ENCODE results near the gene DGKB.

Gene DGKB

DNA sequence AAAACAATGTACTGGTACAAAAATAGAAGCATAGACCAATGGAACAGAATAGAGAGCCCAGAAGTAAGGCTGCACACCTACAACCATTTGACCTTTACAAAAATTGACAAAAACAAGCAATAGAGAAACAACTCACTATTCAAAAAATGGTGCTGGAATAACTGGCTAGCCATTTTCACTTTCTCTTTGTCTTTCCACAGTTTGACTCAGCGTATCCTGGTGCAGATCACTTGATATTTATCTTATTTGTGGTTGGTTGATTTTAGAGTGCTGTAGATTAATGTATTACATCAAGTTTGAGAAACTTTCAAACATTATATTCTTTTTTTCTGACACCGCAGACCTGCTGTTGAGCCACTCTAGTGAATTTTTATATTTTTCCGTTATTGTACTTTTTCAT lies 381.4 kb downstream of the DGKB start:
- DNase-seq (ENCODE audit: low read depth): no peak
- TF ChIP-seq, protein P1, sequence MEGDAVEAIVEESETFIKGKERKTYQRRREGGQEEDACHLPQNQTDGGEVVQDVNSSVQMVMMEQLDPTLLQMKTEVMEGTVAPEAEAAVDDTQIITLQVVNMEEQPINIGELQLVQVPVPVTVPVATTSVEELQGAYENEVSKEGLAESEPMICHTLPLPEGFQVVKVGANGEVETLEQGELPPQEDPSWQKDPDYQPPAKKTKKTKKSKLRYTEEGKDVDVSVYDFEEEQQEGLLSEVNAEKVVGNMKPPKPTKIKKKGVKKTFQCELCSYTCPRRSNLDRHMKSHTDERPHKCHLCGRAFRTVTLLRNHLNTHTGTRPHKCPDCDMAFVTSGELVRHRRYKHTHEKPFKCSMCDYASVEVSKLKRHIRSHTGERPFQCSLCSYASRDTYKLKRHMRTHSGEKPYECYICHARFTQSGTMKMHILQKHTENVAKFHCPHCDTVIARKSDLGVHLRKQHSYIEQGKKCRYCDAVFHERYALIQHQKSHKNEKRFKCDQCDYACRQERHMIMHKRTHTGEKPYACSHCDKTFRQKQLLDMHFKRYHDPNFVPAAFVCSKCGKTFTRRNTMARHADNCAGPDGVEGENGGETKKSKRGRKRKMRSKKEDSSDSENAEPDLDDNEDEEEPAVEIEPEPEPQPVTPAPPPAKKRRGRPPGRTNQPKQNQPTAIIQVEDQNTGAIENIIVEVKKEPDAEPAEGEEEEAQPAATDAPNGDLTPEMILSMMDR (IDR thresholded peaks at IDR 0.05; ENCODE audit: insufficient read depth, low read depth, low read length, missing control alignments): no peak
- no peak overlapping the region for H3K4me3 ChIP-seq (ENCODE audit: low read depth, low read length)

DNA sequence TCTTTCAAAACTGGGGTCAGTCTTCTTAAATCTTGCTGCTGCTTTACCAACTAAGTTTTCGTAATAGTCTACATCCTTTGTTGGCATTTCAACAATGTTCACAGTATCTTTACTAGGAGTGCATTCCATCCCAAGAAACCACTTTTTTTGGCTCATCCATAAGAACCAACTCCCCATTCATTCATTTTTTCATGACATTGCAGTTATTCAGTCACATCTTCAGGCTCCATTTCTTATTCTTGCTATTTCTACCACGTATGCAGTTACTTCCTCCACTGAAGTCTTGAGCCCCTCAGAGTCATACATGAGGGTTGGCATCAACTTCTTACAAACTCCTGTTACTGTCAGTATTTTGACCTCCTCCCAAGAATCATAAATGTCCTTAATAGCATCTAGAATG lies 392.3 kb downstream of the DGKB start:
- no peak overlapping the region for H3K4me3 ChIP-seq (ENCODE audit: low read depth, low read length)
- no peak for DNase-seq (ENCODE audit: low read depth)

DNA sequence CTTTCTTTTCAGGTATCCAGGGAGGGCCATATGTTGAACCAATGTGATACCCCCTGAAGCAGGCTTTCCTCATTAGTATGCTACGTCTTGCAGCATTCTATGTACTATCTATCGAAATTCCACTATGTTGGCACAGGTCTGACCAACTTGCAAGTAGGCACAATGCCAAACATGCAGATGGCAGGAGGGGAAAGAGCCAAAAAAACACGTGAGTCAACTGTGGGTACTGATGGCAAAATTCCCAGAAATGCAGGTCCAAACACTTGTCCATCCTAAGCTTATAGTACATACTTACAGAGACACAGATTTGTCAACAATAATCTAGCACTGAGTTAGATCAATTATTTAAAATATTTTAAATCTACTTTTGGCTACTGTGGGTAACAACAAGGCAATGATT lies 394.9 kb downstream of the DGKB start:
- H3K4me3 ChIP-seq (ENCODE audit: low read depth, low read length): no peak overlapping the region
- DNase-seq (ENCODE audit: low read depth): no peak
- TF ChIP-seq, protein P1 (IDR thresholded peaks at IDR 0.05; ENCODE audit: insufficient read depth, low read depth, low read length, missing control alignments): no peak

More for the DNA sequence above, 392.3 kb downstream of the DGKB start:
- TF ChIP-seq, protein P1 (IDR thresholded peaks at IDR 0.05; ENCODE audit: insufficient read depth, low read depth, low read length, missing control alignments): no peak

DNA sequence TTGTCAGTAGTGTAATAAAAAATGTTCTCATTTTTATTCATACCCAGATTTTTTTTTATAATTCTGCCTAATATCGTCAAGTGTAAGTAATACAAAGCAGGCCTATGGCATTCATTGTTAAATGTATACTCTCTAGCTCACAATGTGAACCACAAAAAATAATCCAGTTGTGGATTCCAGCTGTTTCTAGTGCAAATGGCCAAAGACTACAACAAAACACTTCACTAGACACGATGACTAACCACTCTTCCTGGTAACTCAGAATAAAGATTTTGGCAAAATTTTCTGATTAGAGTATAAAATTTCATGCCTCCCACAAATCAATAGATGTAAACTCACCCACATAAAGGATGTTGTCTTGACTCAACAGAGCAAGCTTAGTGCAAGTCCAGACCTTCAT lies 396.6 kb downstream of the DGKB start:
- H3K4me3 ChIP-seq (ENCODE audit: low read depth, low read length): no peak overlapping the region
- TF ChIP-seq, protein P1 (IDR thresholded peaks at IDR 0.05; ENCODE audit: insufficient read depth, low read depth, low read length, missing control alignments): no peak
- DNase-seq (ENCODE audit: low read depth): no peak

DNA sequence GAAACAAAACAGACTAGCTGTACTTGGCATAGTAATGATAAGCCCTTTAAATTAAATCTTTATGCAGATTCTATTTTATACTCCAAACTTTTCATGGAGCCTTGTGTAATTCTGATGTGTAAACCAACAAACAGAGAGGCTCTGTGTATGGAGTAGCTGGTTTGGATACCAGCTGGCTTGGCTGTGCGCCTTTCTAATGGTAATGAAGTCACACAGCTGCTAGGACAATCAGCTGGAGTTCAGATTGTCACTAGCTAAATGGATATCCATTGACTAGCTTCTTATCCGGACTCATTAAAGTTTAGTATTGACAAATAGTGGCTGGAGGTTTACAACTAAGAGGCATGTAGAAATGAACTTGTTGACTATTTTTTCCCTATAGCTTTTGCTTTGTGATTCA lies 398.4 kb downstream of the DGKB start:
- H3K4me3 ChIP-seq (ENCODE audit: low read depth, low read length): no peak overlapping the region
- DNase-seq (ENCODE audit: low read depth): no peak
- TF ChIP-seq, protein P1 (IDR thresholded peaks at IDR 0.05; ENCODE audit: insufficient read depth, low read depth, low read length, missing control alignments): no peak

DNA sequence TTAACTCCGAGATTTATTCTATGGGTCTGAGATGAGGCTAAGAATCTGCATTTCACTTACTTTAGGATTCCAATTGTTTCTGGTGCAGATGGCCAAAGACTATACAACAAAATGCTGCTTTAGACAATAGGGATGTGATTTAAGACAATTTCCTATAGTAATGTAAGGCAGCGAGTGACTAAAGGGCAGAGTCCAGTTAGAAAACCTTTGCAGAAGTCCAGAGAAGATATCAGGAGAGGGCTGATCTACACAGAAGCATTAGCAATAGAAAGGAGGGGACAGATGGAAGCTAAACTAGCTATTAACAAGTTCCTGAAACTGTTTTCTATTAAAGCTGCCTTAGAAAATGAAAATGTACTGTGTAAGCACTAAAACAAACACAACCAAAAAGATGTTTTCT lies 398.9 kb downstream of the DGKB start:
- no peak overlapping the region for H3K4me3 ChIP-seq (ENCODE audit: low read depth, low read length)
- no peak for DNase-seq (ENCODE audit: low read depth)
- TF ChIP-seq, protein P1 (IDR thresholded peaks at IDR 0.05; ENCODE audit: insufficient read depth, low read depth, low read length, missing control alignments): no peak

DNA sequence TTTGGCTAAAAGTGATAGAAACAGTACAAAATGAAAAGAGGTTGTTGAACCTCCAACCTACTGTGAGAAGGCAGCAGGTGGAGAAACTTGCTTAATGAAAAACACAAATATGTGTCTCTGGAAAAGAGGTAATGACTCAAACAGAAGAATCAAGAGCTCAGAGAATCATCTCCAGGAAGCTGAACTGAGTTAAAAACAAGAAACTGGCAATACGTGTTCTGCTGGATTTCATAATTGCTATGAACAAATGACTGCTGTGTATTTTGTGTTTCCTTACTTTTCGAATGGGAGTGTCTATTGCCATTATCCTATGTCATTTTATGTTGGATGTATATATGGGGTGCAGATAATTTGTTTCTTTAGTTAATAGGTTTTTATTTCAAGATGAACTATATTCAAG lies 401.1 kb downstream of the DGKB start:
- TF ChIP-seq, protein P1 (IDR thresholded peaks at IDR 0.05; ENCODE audit: insufficient read depth, low read depth, low read length, missing control alignments): no peak
- H3K4me3 ChIP-seq (ENCODE audit: low read depth, low read length): no peak overlapping the region
- no peak for DNase-seq (ENCODE audit: low read depth)
